ENCODE data around the gene PRELP.

DNA sequence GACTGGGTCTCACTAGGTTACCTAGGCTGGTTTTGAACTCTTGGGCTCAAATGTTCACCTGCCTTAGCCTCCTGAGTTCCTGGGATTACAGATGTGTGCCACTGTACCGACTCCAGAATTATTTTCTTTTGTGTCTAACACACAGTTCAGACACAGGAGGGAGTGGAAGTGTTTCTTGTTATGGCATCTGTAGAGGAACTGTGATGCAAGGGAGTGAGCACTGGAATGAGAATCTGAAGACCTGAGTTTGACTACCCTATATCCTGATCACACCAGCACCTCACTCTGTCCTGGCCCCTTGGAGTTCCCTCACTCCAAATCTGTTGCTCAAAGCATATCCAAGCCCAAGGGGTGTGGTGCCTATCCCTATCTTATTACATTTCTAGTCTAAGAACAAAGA, 33.5 kb downstream of the PRELP start:
- TF ChIP-seq CTCF (IDR thresholded peaks at IDR 0.05) (no peak), POLR2AphosphoS5 (IDR thresholded peaks at IDR 0.05; ENCODE audit: low read depth, low read length) (no peak), TCF7L2 (IDR thresholded peaks at IDR 0.05; ENCODE audit: low read depth, low read length) (no peak)
